Ishikawa (cell line): ENCODE results near the gene NUP188.

Experiments used
- CEBPB ChIP-seq: IDR thresholded peaks from 2 replicates; pipeline ENCODE4 v1.6.1; 2012
- CREB1 ChIP-seq: IDR thresholded peaks from 2 replicates; pipeline ENCODE4 v1.6.1; 2012; ENCODE audit warnings: low read depth
- EGR1 ChIP-seq: IDR thresholded peaks from 2 replicates; pipeline ENCODE4 v1.6.1; 2012
- EP300 ChIP-seq: IDR thresholded peaks from 2 replicates; pipeline ENCODE4 v1.6.1; 2012; ENCODE audit warnings: borderline replicate concordance
- FOXM1 ChIP-seq: IDR thresholded peaks from 2 replicates; pipeline ENCODE4 v1.6.1; 2012; ENCODE audit warnings: low read depth, borderline replicate concordance
- NFIC ChIP-seq: IDR thresholded peaks from 2 replicates; pipeline ENCODE4 v1.6.1; 2012
- RAD21 ChIP-seq: IDR thresholded peaks from 2 replicates; pipeline ENCODE4 v1.6.1; 2012; ENCODE audit warnings: low read depth
- TAF1 ChIP-seq: IDR thresholded peaks from 2 replicates; pipeline ENCODE4 v1.6.1; 2012; ENCODE audit warnings: low read depth, mild to moderate bottlenecking
- TCF12 ChIP-seq: IDR thresholded peaks from 2 replicates; pipeline ENCODE4 v1.6.1; 2012; ENCODE audit warnings: low read depth
- TEAD4 ChIP-seq: IDR thresholded peaks from 2 replicates; pipeline ENCODE4 v1.6.1; 2012
- YY1 ChIP-seq: IDR thresholded peaks from 2 replicates; pipeline ENCODE4 v1.6.1; 2012; ENCODE audit warnings: low read depth
- ZBTB7A ChIP-seq: IDR thresholded peaks from 2 replicates; pipeline ENCODE4 v1.6.1; 2012; ENCODE audit warnings: low read depth
- TF ChIP-seq, protein P1 (sequence below): IDR thresholded peaks from 2 replicates; pipeline ENCODE4 v1.6.1; 2012
- TF ChIP-seq, protein P2 (sequence below): IDR thresholded peaks from 2 replicates; pipeline ENCODE4 v1.6.1; 2012
- TF ChIP-seq, protein P3 (sequence below): IDR thresholded peaks from 2 replicates; pipeline ENCODE4 v1.6.1; 2012; ENCODE audit warnings: low read depth, mild to moderate bottlenecking

Gene NUP188

DNA sequence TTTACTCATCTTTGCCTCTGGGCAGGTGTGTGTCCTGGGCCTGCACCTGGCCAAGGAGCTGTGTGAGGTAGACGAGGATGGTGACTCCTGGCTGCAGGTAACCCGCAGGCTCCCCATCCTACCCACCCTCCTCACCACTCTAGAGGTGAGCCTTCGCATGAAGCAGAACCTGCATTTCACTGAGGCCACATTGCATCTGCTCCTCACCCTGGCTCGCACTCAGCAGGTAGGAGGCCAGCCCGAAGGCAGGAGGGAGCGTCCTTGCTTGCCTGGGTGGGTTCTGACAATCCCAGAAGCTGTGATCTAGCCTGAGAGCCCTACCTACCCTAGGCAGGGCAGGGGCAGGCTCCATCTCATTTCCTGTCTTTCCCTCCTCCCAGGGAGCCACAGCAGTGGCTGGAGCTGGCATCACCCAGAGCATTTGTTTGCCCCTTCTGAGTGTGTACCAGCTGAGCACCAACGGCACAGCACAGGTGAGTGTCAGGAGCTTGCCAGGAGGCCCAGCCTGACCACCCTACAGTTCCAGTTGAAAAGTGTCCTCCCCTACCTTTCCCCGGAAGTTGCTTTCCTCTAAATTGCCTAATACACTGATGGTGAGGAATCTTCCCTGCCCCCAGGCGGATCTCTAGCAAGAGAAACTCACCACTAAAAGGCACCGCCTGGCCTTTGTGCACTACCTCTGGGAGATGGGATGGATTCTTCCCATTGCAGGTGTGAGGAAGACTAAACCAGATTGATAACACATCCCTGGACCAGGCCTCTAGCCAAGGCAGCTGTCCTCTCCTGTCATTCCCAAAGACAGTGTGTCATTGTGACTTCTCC lies 54.2 kb downstream of the NUP188 start:
- TF ChIP-seq YY1 (no peak), NFIC (no peak), RAD21 (no peak), ZBTB7A (no peak), CEBPB (no peak), EP300 (no peak)
- TF ChIP-seq, protein P1, sequence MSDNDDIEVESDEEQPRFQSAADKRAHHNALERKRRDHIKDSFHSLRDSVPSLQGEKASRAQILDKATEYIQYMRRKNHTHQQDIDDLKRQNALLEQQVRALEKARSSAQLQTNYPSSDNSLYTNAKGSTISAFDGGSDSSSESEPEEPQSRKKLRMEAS: no peak

DNA sequence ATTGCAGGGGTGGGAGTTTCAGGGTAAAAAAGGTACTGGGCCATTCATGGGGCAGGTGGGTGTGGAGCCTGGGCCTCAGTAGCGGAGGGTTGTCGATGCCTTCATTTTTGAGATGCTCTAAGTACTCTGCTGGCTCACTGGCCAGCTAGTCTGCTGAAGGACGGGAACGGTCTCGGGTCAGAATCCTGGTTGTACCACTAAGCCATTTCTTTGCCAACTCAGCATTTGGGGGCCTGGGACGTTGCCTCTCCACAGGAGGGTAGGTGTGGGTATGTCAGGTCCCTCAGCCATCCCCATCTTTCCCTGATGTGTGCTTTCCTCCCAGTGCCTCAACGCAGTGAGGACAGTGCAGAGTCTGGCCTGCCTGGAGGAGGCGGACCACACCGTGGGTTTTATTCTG lies 55.5 kb downstream of the NUP188 start:
- TF ChIP-seq FOXM1 (no peak), EGR1 (no peak), CREB1 (no peak), TCF12 (no peak), EP300 (no peak), YY1 (no peak), TAF1 (no peak), NFIC (no peak), CEBPB (no peak), RAD21 (no peak), ZBTB7A (no peak), TEAD4 (no peak)
- TF ChIP-seq, protein P1: no peak
- TF ChIP-seq, protein P2, sequence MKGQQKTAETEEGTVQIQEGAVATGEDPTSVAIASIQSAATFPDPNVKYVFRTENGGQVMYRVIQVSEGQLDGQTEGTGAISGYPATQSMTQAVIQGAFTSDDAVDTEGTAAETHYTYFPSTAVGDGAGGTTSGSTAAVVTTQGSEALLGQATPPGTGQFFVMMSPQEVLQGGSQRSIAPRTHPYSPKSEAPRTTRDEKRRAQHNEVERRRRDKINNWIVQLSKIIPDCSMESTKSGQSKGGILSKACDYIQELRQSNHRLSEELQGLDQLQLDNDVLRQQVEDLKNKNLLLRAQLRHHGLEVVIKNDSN: no peak
- TF ChIP-seq, protein P3, sequence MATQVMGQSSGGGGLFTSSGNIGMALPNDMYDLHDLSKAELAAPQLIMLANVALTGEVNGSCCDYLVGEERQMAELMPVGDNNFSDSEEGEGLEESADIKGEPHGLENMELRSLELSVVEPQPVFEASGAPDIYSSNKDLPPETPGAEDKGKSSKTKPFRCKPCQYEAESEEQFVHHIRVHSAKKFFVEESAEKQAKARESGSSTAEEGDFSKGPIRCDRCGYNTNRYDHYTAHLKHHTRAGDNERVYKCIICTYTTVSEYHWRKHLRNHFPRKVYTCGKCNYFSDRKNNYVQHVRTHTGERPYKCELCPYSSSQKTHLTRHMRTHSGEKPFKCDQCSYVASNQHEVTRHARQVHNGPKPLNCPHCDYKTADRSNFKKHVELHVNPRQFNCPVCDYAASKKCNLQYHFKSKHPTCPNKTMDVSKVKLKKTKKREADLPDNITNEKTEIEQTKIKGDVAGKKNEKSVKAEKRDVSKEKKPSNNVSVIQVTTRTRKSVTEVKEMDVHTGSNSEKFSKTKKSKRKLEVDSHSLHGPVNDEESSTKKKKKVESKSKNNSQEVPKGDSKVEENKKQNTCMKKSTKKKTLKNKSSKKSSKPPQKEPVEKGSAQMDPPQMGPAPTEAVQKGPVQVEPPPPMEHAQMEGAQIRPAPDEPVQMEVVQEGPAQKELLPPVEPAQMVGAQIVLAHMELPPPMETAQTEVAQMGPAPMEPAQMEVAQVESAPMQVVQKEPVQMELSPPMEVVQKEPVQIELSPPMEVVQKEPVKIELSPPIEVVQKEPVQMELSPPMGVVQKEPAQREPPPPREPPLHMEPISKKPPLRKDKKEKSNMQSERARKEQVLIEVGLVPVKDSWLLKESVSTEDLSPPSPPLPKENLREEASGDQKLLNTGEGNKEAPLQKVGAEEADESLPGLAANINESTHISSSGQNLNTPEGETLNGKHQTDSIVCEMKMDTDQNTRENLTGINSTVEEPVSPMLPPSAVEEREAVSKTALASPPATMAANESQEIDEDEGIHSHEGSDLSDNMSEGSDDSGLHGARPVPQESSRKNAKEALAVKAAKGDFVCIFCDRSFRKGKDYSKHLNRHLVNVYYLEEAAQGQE: no peak

DNA sequence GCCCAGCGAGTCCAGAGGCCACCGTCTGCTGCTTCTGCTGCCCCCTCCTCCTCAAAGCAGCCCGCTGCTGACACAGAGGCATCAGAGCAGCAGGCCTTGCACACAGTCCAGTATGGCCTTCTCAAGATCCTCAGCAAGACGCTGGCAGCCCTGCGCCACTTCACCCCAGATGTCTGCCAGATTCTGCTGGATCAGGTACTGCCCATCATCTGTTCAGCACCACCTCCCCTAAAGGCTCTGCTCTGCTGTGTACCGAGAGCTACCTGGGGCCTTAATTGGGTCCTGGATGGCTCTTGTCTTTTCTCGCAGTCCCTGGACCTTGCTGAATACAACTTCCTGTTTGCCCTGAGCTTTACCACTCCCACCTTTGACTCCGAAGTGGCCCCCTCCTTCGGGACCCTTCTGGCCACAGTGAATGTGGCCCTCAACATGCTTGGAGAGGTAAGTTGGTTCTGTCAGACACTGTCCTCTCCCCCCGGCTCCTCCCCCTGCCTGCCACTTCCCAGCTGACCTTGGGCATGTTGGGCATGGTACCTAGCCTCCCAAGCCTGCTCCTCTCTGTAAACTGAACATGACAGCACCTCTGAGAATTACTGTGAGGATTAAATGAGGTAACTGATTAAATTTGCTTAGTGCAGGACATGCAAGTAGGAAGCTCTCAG lies 58.0 kb downstream of the NUP188 start:
- no peak for TF ChIP-seq TEAD4
- TF ChIP-seq YY1: no peak
- no peak for TF ChIP-seq FOXM1
- TF ChIP-seq ZBTB7A: no peak
- TF ChIP-seq NFIC: no peak
- TF ChIP-seq TAF1: no peak
- TF ChIP-seq RAD21: no peak
- TF ChIP-seq, protein P2: no peak
- TF ChIP-seq EGR1: no peak
- no peak for TF ChIP-seq TCF12
- TF ChIP-seq EP300: no peak
- no peak for TF ChIP-seq CEBPB
- TF ChIP-seq, protein P1: no peak
- TF ChIP-seq, protein P3: no peak
- no peak for TF ChIP-seq CREB1

DNA sequence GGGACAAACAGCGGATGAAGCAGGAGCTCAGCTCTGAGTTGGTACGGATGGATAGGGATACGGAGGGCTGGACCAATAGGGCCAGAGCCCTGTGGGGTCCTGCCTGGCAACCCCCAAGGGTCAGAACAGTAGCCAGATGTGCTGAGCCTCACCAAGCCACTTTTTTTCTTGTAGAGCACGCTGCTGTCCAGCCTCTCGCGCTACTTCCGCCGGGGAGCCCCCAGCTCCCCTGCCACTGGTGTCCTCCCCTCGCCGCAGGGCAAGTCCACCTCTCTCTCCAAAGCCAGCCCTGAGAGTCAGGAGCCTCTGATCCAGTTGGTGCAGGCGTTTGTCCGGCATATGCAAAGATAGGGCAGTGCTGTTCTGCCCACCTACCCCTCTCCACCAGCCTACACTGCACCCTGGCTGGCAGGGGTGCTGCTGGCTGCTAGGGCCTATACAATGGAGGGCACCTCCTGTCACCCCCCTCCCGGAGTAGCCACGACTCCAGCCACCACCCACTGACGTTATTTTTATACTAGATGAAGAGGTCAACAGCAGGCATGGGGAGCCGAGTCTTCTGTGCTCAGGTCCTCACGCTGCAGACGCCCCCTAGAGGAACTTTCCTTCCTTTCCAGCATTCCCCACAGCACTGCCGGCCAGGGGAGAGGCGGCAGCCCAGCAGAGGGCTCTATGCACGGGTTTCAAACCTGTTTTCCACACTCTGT lies 59.0 kb downstream of the NUP188 start:
- peak; percentile 49; the same call in 1 of the 2 replicates for TF ChIP-seq TEAD4
- TF ChIP-seq, protein P1: no peak
- peak; percentile 37; the same call in 1 of the 2 replicates for TF ChIP-seq RAD21
